Tongue (tissue), 2 donors: Measurements from ENCODE around the gene ABCC11. TPM values are rescaled to one million over a fixed set of nuclear protein-coding genes. Genes with fewer than 3 reads are reported as not detected.

Experiments used
- DNase-seq: peaks from one replicate; pipeline ENCODE4 v3.0.0-alpha.2; 2015
- total RNA-seq: library from RNA; depleted of rRNA; stranded (reverse); fragments of >200 nt; gene quantifications from one replicate; pipeline ENCODE4 v1.2.3, GENCODE V29; 2014

ABCC11 gene
- total RNA-seq, 1 donor from 2014 or later, result 0.41 TPM

DNA sequence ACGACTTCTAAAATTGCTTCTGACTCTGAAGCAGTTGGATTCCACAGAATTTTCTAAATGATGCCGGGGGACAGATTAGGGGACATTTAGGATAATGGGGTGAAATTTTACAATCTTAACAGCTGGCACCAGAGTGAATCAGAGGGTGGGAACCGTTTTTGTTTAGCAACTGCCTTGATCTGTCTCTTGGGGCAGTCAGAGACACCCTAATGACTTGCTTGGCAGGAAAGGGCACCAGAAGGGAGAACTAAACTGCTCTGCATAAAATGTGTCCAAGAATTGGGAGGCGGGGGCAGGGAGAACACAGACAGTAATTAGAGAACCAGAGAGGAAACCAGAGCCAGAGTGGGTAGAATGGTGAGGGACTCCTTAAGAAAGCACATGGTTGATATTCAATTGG lies 85.4 kb downstream of the ABCC11 start:
- DNase-seq, result no peak

DNA sequence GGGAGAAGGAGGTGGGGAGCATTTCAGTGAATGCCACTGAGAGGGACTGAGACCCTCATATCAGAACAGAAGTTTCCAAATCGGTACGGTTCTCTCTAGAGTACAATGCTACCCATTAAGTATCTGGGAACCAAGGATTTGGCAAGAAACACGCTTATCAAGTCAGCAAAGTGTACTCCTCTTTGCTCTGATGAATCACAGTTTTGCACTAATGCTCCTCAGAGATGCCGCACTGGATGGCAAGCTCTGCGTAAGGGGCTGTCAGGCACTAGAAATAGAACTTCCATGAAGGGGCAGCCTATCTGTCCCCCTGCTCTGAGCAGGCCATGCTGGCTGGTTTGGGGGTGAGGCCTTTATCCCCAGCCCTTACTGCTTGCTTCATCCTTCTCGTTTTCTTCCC lies 86.8 kb downstream of the ABCC11 start:
- no peak for DNase-seq

DNA sequence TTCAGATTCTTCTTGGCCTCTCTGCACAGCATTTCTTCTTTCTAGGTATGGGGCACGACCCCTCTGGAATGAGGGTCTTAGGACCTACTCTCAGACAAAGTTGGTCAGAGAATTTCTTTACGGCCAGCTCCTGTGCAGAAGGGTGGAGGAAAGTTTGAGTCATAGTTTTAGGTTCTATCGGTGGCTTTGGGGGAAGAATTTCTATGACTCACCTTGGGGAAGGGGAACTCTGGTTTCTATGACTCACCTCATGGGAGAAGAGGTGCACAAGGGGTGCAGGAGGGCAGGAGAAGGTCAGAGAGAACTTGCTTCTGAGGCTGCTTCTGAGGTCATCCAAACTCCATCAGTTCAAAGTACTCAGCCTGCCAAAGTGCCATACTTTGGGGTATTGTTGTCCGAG lies 89.0 kb downstream of the ABCC11 start:
- no peak for DNase-seq

DNA sequence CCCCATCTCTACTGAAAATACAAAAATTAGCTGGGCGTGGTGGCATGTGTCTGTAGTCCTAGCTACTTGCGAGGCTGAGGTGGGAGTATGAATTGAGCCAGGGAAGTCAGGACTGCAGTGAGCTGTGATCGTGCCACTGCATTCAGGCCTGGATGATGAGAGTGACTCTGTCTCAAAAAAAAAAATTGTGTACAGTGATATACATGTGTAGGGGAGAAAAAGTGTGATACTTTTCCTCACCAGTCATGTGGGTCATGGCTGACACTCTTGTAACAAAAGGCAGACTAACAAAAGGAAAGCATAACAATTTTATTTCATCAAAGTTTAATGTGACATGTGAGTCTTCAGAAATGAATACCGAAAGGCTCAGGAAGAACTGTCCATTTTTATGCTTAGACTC lies 89.5 kb downstream of the ABCC11 start:
- no peak for DNase-seq

DNA sequence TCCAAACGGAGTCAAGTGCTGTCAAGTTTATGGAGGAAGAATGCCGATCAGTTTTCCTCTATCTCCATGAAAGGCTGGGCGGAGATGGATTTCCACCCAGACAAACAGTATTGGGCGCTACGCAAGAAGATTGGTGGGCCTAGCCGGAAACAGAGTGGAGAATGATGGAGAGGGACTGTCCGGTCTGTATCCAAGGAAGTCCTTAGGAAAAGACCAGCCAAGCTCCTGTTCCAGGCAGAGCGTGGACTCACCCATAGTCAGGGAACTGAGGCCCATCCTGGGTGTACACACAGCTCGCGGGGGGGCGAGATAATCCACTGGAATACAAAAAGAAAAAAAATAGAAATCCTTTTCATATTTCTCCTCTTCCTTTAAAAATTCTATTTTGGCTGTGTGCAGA lies 90.0 kb downstream of the ABCC11 start:
- DNase-seq, result no peak

DNA sequence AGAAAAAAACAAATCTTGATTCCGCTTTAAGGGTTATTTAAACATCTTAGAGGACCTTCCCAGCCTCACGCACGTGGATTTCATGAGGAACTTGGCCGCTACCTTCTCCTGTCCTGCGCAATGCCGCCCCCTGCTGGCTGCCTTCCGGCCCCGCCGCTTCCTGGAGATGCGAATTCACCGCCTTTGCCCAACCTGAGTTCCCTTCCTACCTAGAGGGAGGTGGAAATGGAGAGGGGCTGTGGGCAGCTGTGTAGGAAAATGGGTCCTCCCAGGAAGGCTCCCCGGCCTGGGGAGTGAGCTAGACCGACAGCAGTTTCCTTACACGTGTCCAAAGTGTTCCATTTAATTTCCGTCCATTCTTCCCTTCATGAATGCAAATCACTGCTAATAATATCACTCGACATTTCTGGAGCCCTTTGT lies 90.5 kb downstream of the ABCC11 start:
- peak; percentile 86 for DNase-seq

DNA sequence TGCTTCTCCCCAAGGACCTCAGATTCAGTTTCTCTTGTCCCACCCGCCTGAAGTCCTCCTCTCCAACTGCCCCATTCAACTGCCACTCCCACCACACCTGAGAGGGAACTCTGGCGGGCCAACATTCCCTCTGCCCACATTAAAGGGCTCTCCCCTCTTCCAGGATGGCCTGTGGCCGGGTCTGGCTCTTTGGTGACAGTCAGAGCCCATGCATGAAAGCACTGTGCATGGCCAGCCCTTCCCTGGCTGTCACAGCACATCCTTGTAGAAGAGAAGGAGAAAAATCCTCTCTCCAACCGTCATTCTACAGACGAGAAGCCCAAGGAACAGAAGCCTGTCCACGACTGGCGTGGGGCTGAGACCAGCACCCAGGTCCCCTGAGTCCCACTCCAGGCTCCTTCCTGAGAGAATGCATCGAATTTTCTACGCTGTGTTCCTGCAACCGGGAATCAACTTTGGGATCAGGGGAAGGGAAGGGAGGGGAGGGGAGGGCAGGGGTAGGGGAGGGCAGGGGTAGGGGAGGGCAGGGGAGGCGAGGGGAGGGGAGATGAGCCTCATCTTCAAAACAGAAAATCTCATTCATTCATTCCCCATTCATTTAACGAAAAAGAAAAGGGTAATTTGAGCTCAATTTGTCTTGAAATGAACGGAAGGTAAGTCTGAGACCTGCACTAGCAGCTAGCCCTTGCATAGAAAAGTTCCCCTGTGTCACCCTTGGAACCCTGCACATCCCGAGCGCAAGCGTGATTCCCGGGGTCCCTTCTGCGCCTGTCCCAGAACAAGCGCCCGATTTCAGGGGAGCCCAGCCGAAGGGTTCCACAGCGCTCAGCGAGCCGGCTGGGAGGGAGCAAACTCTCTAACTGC lies 91.2 kb downstream of the ABCC11 start, which contains the start of gene ABCC12:
Gene ABCC12 (minus strand): TSS at position 68 of the 864 bp plus-strand sequence. CDS start 9,569 bp downstream, outside the sequence.
- no peak for DNase-seq

DNA sequence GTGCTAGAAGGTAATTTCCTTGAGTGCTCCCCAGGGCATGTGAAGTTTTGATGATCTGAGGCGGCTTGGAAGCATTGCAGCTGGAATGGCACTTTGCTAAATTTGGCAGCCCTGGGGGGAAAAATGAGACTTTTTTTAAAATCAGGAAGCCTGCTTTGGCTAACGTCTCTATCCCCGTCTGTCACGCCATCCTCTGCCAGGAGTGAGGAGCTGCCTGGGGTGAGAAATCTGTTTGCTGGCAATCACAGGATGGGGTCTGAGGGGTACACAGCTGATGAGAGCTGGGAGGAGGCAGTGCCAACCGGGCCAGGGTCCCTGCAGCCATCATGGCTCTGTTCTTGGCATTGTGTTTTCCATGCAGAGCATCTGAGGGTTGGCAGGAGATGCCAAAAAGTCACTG lies 93.6 kb downstream of the ABCC11 start:
- DNase-seq, result no peak

DNA sequence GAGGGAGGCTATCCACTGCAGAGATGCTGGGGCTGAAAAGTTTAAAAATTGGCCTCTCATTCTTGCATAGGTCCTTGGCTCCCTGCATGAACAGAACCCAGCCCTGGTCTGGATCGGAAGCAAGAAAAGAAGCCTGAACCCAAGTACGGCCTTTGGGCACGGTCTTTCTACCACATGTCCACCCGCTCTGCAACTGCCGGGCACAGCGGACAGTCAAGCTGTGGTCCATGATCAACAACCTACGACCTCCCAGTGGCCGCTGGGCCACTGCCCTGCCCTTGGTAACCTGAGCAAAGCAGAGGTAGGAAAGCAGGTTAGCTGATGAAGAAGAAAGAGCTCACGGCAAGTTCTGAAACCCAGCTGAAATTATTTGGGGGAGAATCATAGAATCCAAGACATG lies 95.1 kb downstream of the ABCC11 start:
- no peak for DNase-seq

DNA sequence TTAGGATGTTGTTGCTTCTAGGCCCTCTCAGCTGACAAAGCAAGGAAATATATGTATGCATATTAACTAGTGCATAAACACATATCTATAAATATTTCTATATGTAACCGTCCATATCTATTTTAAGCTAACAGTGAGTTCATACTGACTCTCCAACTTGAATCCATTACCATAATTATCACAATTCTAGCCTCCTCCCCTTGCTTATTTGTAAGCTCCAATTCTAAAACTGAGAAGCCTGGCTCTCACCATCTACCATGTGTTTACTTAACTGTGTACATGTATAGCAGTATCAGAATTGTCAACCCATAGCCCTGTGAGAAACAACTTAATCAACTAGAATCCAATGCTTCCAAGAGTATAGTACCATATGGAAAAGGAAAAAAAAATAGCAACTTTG lies 96.6 kb downstream of the ABCC11 start:
- no peak for DNase-seq

DNA sequence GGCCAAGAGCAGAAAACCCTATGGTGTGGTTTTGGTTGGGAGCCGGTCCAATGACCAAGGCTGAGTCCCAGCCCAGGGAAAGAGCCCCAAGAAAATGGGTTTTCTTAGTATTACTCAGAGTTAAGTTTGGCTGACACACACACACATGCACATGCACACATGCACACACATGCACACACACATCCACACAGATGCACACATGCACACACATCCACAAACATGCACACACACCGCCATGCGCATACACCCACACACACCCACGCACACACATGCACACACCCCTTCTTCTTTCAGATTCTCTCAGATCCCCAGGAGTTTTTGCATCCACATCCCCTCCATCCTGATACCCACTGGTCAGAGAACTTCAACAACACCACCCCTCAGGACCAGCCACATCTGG lies 100.6 kb downstream of the ABCC11 start:
- DNase-seq, result no peak

DNA sequence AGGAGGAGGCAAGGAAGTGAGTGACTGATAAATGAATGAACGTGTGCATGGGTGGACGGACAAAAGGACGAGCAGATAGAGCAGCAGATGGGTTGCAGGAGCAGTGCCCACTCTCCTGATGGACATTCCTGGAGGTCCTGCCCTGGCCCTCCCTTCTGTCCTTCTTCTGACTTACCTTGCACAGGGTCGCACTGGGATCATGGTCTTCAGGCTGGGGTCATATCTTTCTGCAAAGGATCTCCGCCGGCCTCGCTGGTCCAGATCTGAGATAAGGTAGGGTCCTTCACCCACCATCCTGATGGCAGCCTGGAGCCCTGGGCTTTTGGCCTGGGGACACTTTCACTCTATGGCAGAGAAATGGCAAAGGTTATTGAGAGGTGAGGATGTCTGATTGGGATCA lies 101.2 kb downstream of the ABCC11 start:
- DNase-seq, result no peak

DNA sequence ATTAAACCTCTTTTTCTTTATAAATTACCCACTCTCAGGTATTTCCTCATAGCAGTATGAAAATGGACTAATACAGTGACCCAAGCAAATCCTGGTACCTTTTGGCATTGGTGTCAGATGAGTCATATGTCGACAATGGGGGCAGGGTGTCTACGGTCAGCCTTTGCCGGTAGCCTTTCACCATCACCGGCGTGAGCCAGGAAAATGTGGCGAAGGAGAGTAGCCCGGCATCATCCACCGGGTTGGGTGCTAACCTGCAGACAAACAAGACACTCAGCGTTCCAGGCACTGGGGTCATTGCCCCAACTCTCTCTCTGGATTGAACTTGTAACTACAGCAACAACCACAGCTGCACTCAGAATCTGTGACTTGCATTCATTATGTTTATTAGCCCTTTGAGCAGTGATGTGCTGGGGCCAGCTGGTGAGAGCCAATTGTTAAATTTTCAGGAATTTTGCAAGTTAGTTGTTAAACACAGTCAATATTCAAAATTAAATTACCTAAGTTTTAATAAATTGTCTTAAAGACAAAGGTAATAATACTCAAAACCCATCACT lies 103.4 kb downstream of the ABCC11 start:
- no peak for DNase-seq

DNA sequence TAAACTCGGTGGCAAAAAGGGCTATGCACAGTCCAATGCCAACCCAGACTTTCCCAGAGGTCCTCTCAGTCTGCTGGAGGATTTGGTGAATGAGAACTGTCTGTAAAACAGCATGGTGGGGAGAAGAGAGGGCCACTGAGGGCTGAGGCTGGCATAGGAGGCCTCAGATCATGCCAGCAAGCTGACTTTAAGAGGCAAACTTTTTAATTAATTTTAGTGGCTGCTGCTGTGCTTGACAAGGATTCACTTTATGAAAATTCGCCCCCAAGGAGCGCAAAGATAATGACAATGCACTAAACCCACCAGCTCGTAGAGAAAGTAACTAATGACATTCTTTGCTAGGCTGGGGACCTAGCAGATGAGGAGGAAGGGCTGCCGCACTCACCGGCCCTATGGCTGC lies 106.5 kb downstream of the ABCC11 start:
- DNase-seq, result no peak

DNA sequence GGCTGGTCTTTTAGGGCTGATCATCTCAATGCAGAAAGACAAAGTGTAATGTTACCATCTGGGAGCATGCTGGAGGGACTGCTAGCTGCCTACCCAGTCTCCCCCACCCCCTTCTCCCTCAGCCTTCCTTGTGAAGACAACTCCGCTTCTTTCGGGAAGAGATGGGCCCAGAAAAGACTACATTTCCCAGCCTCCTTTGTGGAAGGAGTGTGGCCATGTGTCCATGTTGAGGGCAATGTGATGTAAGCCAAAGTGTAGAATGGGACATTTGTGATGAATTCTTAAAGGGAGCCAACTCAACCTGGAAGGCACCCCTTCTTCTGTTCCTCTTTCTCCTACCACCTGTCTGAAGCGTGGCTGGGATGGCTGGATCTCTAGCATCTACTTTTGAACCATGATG lies 107.8 kb downstream of the ABCC11 start:
- no peak for DNase-seq

DNA sequence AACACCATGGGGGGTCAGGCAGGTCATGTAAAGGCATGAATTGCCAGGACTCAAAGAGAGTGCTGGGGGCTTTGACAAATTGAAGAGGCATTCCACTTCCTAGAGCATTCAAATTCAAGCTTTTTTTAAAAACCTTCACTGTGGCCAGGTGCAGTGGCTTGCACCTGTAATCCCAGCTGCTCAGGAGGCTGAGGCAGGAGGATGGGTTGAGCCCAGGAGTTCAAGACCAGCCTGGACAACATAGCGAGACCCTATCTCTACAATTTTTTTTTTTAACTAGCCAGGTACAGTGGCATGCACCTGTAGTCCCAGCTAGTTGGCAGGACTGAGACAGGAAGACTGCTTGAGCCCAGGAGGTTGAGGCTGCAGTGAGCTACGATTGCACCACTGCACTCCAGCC lies 108.8 kb downstream of the ABCC11 start:
- DNase-seq, result no peak

DNA sequence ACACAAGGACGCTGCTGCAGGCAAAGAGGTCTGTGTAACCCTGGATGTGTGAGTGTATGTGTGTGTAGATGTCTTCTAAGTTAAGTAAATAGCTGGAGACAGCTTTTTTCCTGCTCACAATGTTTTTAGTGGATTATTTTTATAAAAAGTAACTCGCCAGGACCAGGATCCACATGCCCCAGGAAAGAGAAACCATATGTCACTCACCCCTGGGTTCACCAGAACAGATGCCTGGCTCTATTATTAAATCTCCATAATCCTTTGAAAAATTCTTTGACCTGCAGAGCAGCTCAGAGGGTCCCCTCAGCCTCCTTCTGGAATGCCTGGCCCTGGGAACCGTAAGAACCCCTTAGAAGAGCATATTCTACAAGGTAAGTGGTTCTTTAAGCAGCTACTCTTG lies 109.5 kb downstream of the ABCC11 start:
- DNase-seq, result no peak

DNA sequence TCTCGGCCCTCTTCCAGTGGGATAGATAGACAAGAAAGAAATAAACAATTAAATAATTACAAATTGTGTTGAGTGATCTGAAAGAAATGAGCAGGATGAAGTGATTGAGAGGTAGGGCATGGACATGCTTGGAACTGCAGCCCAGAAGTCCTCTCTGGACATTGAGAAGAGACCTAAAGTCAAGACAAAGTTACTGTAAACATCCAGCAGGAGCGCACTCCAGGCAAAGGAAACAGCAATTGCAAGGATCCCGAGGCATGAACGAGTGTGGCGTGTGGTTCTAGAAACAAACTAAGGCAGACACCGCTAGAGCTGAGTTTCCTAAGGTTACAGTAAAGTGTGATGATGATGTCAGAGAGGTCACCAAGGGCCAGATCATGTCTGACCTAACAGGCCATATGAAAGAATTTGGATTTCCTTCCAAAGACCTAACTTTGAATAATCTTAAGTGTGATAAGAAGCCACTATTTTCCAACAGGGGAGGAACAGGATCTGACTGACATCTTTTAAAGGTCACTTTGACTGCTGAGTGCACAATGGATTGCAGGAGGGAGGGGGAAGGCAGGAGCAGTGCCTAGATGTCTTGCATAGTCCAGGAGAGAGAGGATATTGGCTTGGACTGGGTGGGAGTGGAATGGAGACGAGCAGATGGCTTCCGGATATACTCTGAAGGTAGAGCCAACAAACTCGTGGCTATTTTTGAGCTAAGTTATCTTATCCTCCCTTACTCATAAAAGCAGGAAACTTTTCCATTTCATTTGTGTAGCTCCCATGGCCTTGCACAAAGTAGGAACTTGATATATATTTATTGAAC lies 110.6 kb downstream of the ABCC11 start:
- DNase-seq, result peak; percentile 5

DNA sequence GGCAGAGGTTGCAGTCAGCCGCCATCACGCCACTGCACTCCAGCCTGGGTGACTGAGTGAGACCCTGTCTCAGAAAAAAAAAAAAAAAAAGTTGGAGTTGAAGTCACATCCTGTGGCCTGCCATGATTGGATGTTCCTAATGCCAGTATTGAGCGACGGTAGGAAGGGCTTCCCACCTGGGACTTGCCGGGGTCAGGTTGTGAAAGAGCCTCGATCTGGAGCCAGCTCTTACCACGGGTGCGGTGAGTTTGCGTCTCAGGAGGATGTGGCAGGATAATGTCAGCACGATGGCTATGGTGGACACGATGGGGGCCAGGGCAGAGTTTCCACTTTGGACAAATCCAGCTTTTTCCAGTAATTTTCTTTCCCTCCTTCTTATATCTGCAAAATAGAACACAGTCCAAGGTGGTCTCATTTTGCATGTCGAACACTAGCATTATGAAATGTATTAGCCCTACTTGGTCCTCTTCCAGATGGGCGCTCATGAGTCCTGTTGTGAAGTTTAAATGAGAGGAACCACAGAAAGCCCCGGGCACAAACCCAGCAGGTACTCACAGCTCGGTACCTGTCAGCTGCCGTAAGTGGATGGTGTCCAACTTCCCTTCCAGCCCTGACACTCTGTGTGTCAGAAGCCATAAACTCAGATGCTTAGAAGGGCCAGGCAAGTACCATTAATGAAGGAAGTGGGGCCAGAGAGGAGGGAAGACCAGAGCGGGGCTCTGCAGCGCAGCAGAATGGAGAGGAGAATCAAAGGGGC lies 113.7 kb downstream of the ABCC11 start:
- DNase-seq, result no peak

DNA sequence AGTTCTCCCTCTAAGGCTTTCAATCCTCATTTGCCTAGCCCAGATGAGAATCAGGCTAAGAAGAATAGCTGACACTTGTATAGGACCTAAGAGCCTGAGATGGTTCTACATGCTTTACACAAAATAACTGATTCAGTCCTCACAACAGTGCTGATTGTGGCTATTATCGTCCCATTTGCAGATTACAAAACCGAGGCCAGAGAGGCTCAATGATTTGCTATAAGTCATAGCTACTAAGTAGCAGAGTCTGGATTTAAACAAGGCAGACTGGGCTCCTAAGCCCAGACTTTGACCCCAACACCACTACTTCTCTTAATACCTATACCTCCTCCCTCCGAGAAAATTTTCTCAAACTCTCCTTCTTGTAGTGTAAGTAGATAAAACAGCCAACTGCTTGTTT lies 114.6 kb downstream of the ABCC11 start:
- no peak for DNase-seq

DNA sequence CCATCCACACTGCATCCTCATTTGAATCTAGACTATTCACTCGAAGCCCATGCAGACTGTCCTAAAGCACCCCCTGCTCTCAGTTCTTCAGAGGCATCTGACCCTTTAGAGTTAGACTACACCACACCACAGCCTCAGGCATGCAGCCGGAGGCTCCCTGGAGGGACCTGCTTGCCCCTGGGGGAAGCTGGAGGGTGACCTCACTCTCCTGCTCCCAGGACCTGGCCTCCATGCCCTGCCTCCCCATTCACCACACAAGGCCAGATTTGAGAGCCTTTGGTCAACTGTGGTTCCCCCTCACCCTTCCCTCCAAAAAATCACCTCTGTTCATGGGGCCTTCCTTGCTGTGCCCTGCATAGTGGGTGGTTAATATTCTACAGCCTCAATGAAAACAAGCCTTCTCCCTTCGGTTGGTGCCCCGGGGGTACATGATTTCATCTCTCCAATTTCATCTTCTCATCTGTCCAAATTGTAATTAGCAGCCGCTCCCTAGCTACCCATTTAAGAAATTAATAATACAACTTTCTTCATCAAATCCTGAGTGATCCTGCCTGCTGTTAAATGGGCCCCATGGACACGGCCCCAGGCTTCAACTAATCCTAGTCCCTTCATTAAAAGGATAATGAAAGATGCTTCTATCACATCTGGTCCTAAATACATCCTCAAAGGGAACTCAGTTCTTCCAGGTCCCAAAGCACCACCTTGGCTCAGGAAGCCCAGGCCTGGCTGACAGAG lies 116.0 kb downstream of the ABCC11 start:
- no peak for DNase-seq

DNA sequence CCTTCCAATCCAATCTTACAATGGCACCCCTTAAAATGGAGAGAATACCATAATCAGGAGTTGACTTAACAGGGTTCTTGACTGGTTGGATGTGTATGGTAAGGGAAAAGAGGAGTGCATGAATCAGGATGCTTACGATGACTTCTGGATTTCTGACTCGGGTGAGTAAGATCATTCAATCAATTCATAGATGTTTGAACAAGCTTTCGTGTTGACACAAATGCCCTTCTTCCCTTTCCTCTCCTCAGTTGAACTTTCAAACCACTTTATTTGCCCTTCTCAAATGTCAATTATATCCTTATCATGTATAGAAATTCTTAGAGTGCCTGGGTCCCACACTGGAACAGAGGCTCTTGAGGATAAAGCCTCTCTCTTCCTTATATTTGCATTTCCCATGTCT lies 117.4 kb downstream of the ABCC11 start:
- no peak for DNase-seq
